ENCODE results near the gene MLX. TPM values are rescaled to one million over a fixed set of nuclear protein-coding genes. Genes with fewer than 3 reads are reported as not detected.
"Not testable (repeated sequence)": the region's sequence is repeated elsewhere in the genome, so short reads cannot be mapped to it uniquely, and the experiment has no call there.

The MLX gene
- total RNA-seq, 1 experiment from 2014 or later = 37.5 TPM

GRCh38 chr17:42613699-42614295, 46.9 kb downstream of the MLX start:
- H3K9me3 ChIP-seq = no peaks in the 10 kb centered on the region
- no peak overlapping the region for H3K27ac Mint-ChIP-seq (ENCODE audit: unreplicated experiment)
- H3K27me3 Mint-ChIP-seq (ENCODE audit: insufficient read depth, unreplicated experiment) = no peaks in the 10 kb centered on the region
- H3K4me1 Mint-ChIP-seq (ENCODE audit: low read depth, unreplicated experiment) = peaks cover 7% of the 10 kb centered on the region
- no peaks in the 10 kb centered on the region for H3K27me3 ChIP-seq (replicated peaks; ENCODE audit: control insufficient read depth, insufficient read depth, low read length)
- H3K36me3 ChIP-seq (ENCODE audit: control insufficient read depth, insufficient read depth, low read length) = no peaks in the 10 kb centered on the region
- TF ChIP-seq CTCF (IDR thresholded peaks at IDR 0.05; ENCODE audit: insufficient read depth in 1 of 2, low read depth in 1 of 2, low read length in 1 of 2, severe bottlenecking in 1 of 2, unreplicated experiment in 1 of 2) = no peak
- intact Hi-C loops (cut with micrococcal nuclease; ENCODE audit: unreplicated experiment) = no loop called here
- H3K36me3 Mint-ChIP-seq (ENCODE audit: insufficient read depth, unreplicated experiment) = peaks cover 41% of the 10 kb centered on the region
- POLR2A ChIA-PET = interaction anchor here (0.5 kb wide), 1 partner anchor 9 kb away, joined by 6 read pairs; no protein-coding TSS in a partner anchor
- no peak overlapping the region for H3K4me3 ChIP-seq (ENCODE audit: low read depth, low read length)
- H3K4me1 ChIP-seq = peaks cover 11% of the 10 kb centered on the region; the same call in 1 of the 2 replicates
- H3K9me3 Mint-ChIP-seq (ENCODE audit: unreplicated experiment) = no peaks in the 10 kb centered on the region
- CTCF ChIA-PET = no interaction called here
- BruUV-seq (replicated peaks) = no TSS peak
- DNase-seq = no peak
- no peak overlapping the region for H3K4me3 Mint-ChIP-seq (ENCODE audit: unreplicated experiment)

GRCh38 chr17:42617956-42618431, 51.1 kb downstream of the MLX start:
- Histone ChIP-seq H3K4me3 (ENCODE audit: low read depth, low read length) (no peak overlapping the region), H3K27me3 (replicated peaks; ENCODE audit: control insufficient read depth, insufficient read depth, low read length) (no peaks in the 10 kb centered on the region), H3K36me3 (ENCODE audit: control insufficient read depth, insufficient read depth, low read length) (no peaks in the 10 kb centered on the region), H3K9me3 (no peaks in the 10 kb centered on the region), H3K4me1 (0 out of 2 replicates have a peak, but pooled peaks cover 8% of the 10 kb centered on the region)
- Mint-ChIP-seq H3K36me3 (ENCODE audit: insufficient read depth, unreplicated experiment) (peaks cover 26% of the 10 kb centered on the region), H3K4me1 (ENCODE audit: low read depth, unreplicated experiment) (peaks cover 10% of the 10 kb centered on the region), H3K4me3 (ENCODE audit: unreplicated experiment) (no peak overlapping the region), H3K9me3 (ENCODE audit: unreplicated experiment) (no peaks in the 10 kb centered on the region), H3K27me3 (ENCODE audit: insufficient read depth, unreplicated experiment) (no peaks in the 10 kb centered on the region), H3K27ac (ENCODE audit: unreplicated experiment) (no peak overlapping the region)
- no peak for DNase-seq
- TF ChIP-seq CTCF (IDR thresholded peaks at IDR 0.05; ENCODE audit: insufficient read depth in 1 of 2, low read depth in 1 of 2, low read length in 1 of 2, severe bottlenecking in 1 of 2, unreplicated experiment in 1 of 2) = no peak
- CTCF ChIA-PET = interaction anchor here (0.6 to 2.4 kb wide), 12 partner anchors 9 to 1734 kb away, joined by 3 to 29 read pairs (median 6); partner anchors contain the start of genes BECN1, PLEKHH3, RETREG3 and TUBG1
- BruUV-seq (replicated peaks) = no TSS peak
- POLR2A ChIA-PET = interaction anchor here (0.5 to 1.9 kb wide), 5 partner anchors 9 to 92 kb away, joined by 3 to 12 read pairs (median 4); partner anchors contain the start of genes PLEKHH3, RETREG3 and TUBG1
- intact Hi-C loops (cut with micrococcal nuclease; ENCODE audit: unreplicated experiment) = loop anchor here (1.0 kb wide), 3 partner anchors 41 to 145 kb away; partner anchors contain the start of gene TUBG2

GRCh38 chr17:42618442-42619150, 51.7 kb downstream of the MLX start:
- H3K9me3 Mint-ChIP-seq (ENCODE audit: unreplicated experiment) = no peaks in the 10 kb centered on the region
- BruUV-seq (replicated peaks) = no TSS peak
- peak overlapping the region; percentile 30 for H3K27ac Mint-ChIP-seq (ENCODE audit: unreplicated experiment)
- H3K4me3 ChIP-seq (ENCODE audit: low read depth, low read length) = no peak overlapping the region
- CTCF ChIA-PET = interaction anchor here (0.6 to 2.4 kb wide), 14 partner anchors 10 to 320 kb away, joined by 3 to 29 read pairs (median 5); partner anchors contain the start of genes BECN1, PLEKHH3, RETREG3 and TUBG1
- H3K36me3 Mint-ChIP-seq (ENCODE audit: insufficient read depth, unreplicated experiment) = peaks cover 21% of the 10 kb centered on the region
- 0 out of 2 replicates have a peak, but pooled peaks cover 8% of the 10 kb centered on the region for H3K4me1 ChIP-seq
- H3K27me3 ChIP-seq (replicated peaks; ENCODE audit: control insufficient read depth, insufficient read depth, low read length) = no peaks in the 10 kb centered on the region
- H3K27me3 Mint-ChIP-seq (ENCODE audit: insufficient read depth, unreplicated experiment) = no peaks in the 10 kb centered on the region
- peak; percentile 38 to 90 for TF ChIP-seq CTCF (IDR thresholded peaks at IDR 0.05; ENCODE audit: insufficient read depth in 1 of 2, low read depth in 1 of 2, low read length in 1 of 2, severe bottlenecking in 1 of 2, unreplicated experiment in 1 of 2)
- intact Hi-C loops (cut with micrococcal nuclease; ENCODE audit: unreplicated experiment) = loop anchor here (1.0 kb wide), 3 partner anchors 41 to 145 kb away; partner anchors contain the start of gene TUBG2
- peaks cover 10% of the 10 kb centered on the region for H3K4me1 Mint-ChIP-seq (ENCODE audit: low read depth, unreplicated experiment)
- H3K36me3 ChIP-seq (ENCODE audit: control insufficient read depth, insufficient read depth, low read length) = no peaks in the 10 kb centered on the region
- H3K9me3 ChIP-seq = no peaks in the 10 kb centered on the region
- peak; percentile 79 for DNase-seq
- no peak overlapping the region for H3K4me3 Mint-ChIP-seq (ENCODE audit: unreplicated experiment)
- POLR2A ChIA-PET = interaction anchor here (0.5 to 1.9 kb wide), 5 partner anchors 10 to 92 kb away, joined by 3 to 12 read pairs (median 4); partner anchors contain the start of genes PLEKHH3, RETREG3 and TUBG1

- H3K36me3 Mint-ChIP-seq (ENCODE audit: insufficient read depth, unreplicated experiment); H3K4me3 Mint-ChIP-seq (ENCODE audit: unreplicated experiment); H3K36me3 ChIP-seq (ENCODE audit: control insufficient read depth, insufficient read depth, low read length); BruUV-seq (replicated peaks); H3K9me3 ChIP-seq; H3K27me3 ChIP-seq (replicated peaks; ENCODE audit: control insufficient read depth, insufficient read depth, low read length); intact Hi-C loops (cut with micrococcal nuclease; ENCODE audit: unreplicated experiment); CTCF ChIA-PET; DNase-seq; H3K9me3 Mint-ChIP-seq (ENCODE audit: unreplicated experiment); H3K27me3 Mint-ChIP-seq (ENCODE audit: insufficient read depth, unreplicated experiment); H3K27ac Mint-ChIP-seq (ENCODE audit: unreplicated experiment); H3K4me3 ChIP-seq (ENCODE audit: low read depth, low read length): not testable (repeated sequence)
- peaks cover 10% of the 10 kb centered on the region for H3K4me1 Mint-ChIP-seq (ENCODE audit: low read depth, unreplicated experiment)
- POLR2A ChIA-PET = interaction anchor here (0.7 kb wide), 1 partner anchor 8 kb away, joined by 6 read pairs; no protein-coding TSS in a partner anchor
- H3K4me1 ChIP-seq = peaks cover 12% of the 10 kb centered on the region; the same call in 1 of the 2 replicates
Observed at GRCh38 chr17:42621987-42622386, 55.1 kb downstream of the MLX start.
